AG08395 (cell line): Measurements from ENCODE around the gene BCLAF3.

Experiments used
- DNase-seq: peaks from one replicate; pipeline ENCODE4 v3.0.0; 2012; ENCODE audit warnings: mixed read lengths, low spot score

BCLAF3 gene

DNA sequence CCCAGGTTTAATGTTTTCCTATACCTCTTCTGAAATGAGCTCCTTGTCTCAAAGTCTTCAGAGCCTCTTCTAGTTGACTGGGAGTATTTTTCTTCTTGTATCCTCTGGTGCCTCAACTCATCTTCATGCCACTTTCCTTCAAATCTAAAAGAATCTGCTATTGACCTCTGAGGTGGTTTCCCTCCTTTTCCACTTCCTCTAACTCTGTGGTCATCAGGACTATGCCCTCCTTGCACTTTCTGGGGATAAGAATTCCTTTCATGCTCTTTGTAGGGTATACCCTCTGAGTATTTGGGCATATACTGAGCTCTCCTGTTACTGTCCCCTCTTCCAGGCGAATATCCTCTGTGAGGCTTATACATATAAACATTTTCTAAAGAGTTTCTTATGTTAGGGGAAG lies 24.8 kb downstream of the BCLAF3 start:
- DNase-seq, result no peak

DNA sequence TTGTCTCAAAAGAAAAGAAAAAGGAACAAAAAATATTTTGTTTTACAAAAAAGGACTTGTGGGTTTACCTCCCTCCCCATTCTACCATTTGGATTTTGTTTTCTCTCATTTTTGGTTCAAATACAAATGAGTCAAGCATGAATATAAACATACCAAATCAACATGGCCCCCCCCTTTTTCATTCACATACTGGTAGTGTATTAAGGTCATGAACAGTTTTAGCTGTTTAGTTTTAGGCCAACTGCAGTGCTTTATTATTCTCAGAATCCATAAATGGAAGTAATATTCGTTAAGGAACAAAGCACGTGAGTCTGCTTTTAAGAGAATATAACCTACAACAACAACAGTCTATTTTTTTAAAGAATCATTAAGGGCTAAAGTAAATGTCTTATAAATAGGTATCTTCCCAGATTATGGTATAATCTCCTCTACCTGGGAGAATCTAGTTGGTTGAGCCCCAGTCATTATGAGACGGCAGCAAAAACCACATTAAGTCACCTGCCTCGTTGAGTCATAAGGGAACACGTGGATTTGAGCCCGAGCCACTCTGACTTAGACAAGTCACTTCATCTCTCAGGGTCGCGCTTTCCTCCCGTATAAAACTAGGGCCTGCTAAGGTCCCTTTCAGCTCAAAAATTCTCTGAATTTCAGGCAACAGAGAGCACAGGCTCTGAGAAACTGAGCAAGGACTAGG lies 26.7 kb downstream of the BCLAF3 start:
- DNase-seq, result no peak

DNA sequence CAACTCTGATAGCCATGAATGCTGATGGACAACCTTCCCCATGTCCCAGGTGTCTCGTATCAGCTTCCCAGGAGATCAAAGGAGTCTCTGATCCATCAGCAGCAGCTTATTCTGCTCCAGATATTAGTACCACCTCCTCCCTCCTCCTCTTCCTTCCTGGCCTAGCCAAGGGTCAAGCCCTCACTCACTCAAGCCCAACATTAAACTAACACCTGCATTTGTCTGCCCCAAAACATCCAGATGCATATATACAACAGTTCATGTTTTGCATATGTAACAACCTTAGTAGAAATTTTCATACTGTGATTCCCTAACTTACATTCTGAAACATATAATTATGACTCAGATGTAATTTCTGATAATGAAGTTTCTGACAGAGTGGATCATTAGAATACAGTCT lies 29.9 kb downstream of the BCLAF3 start:
- no peak for DNase-seq

DNA sequence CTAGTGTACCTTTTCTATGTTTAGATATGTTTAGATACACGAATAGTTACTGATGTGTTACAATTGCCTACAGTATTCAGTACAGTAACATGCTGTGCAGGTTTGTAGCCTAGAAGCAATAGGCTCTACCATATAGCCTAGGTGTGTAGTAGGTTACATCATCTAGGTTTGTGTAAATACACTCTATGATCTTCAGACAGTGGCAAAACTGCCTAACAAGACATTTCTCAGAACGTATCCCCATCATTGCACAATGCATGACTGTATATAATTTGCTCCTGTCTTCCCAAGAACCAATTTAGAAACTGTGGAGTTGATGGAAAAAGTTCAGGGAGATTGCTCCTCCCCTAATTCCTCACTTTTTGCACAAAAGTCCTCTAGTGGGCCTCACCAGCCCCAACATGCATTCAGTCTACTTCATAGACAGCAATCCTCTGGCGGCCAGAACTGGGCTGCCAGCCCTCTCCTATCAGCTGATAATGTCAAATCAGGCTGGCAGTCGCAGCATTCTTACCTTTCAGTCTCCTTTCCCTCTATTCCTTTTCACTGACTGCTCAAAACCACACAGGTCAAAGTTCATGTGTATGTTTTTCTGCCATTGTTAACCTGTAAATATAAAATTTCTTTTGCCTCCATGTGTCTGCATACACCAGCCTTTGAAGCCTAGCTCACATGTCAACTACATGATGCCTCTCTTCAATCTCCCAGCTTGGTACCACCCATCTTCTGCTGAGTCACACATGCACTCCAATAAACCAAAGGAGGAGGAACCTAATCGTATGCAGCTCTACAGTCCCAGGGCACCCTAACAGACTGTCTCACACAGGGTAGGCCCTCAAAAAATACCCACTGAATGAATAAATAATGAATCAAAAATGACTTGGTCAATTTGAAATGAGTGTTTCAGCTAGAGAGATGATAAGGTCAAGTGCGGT lies 32.0 kb downstream of the BCLAF3 start:
- DNase-seq, result no peak

DNA sequence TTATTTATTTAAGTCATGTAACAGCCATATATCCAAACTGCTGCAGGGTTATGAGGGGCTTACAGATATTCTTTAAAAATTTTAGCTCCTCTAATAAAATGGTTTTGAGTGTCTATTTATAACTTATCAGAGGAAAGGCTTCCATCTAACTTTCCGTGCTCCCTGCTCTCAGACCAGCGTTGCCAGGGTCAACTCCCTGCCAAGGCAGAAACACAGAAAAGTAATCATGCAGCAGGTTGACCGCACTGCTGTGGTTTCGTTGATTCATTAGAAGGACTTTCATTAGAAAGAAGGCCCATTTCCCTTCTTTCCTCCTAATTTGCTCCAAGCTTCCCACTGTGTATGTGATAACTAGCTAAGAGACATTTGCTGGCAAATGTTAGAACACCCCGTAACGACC lies 33.9 kb downstream of the BCLAF3 start:
- DNase-seq, result peak; percentile 19

DNA sequence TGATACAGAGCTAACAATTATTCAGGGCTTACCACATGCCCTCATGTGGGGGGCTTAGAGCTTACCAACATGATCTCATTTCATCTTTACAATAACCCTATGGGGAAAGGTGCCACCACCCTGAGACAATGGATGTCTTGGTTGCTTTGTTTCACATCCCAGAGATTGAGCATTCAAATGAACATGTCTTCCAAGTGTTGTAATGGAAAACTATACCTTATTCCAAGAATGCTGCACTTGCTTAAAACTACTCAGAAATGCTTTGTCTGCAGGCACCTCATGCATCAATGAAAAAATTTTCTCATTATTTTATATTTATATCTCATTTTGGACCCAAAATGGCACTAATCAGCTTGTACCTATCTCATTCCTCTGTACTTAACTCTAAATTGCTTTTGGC lies 34.6 kb downstream of the BCLAF3 start:
- DNase-seq, result no peak

DNA sequence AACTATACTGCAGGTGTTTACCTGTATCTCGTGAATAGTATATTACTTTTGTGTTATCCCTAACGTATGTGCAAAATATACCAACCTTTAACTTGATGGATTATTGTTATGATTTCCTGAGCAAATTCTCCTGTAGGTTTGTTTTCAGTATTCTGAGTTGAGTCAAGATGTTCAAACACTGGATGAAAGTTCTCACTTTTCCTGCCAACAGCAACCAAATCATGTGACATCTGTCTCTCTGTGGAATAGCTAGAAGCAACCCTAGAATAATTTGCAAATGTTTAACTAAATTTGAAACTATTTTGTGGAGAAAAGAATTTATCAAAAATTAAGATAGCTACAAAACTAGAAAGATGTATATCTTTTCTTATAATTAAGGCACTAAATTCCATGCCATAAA lies 35.6 kb downstream of the BCLAF3 start:
- DNase-seq, result no peak

DNA sequence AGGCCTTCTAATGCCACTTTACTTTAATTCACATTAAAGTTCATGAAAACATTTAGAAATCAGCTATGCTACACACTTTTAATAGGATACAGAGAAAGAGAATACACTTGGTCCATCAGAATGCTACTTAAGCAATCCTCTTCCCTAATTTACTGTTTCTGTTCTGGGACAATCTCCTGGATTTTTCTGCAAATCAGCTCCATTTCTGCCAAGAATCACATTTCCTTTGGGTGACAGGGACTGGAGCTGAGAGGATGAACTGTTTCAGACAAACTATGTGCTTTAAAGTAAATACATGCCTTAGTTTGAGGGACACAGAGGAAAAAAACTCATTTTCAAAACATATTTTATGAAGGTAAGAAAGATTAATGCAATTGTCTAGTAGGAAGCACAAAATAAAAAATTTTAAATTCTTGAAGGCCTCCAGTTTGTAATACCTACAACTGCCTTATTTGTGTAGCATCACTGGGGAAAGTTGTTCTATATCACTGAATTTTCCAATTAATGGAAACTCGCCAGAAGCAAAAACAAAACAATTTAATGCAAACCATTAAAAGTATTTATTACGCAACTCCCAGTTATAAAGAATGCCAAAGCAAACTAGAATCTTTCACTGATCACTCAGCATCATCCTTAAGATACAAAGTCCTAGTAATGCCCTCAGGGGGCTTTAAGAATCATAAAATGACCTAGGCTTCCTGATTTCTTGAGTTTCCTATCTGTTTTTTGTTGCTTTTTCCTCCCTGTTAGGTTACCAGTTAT lies 36.3 kb downstream of the BCLAF3 start:
- no peak for DNase-seq

DNA sequence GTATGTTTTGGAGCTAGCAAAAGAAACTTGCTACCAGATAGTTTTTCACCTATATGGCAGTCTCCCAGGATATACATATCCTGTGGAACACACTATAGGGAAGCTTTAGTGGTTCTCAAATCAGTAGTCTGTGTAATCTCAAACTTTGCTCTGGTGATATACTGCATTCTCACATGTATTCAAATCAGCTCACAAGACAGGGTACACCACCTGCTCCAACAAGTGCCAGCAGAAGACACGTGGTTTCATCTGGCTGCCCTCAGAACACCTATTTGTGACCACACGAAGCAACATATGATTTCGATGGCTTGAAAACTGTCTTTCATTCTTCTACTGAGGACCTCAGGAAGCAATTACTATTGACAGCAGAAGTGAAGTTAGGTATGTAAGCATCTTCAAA lies 37.7 kb downstream of the BCLAF3 start:
- no peak for DNase-seq

DNA sequence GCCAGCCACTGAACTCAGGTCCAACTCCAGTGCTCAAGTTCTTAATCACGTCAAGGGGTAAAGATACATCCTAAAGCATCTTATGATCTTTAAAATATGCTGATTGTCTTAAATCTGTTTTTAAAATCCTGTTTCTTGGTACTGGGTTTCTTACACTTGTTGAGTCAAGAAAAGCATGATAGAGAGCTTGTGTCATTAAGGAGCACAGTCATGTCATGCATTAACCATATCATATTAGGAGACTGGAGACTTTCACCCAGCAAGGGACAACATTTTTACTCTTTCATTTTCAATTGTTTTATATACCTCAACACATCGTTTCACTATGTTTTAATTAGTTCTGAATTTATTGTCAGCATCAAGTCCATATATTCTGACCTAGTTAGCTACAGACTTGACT lies 41.5 kb downstream of the BCLAF3 start:
- DNase-seq, result no peak

DNA sequence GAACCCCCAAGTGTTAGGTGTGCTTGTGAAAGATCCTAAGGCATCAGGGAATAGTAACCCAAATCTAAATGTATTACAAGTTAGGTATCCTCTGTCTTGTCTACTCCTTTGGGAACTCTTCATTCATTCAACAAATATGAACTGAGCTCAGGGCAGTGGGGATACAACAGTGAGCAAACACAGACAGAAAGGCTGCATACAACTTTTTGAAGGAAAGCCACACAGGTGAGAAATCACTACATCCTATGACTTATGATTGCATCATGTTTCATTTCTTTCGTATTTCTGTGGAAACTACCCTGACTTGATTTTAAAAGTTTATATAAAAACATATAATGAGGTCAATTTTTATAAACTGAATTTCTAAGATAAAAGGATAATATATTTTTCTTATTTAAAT lies 43.2 kb downstream of the BCLAF3 start:
- no peak for DNase-seq
